ENCODE results near the gene SNX15. TPM values are rescaled to one million over a fixed set of nuclear protein-coding genes. Genes with fewer than 3 reads are reported as not detected.

The SNX15 gene
- total RNA-seq, 4 donors from 2014 or later, result 16.9 to 33.3 (median 25.9) TPM

DNA sequence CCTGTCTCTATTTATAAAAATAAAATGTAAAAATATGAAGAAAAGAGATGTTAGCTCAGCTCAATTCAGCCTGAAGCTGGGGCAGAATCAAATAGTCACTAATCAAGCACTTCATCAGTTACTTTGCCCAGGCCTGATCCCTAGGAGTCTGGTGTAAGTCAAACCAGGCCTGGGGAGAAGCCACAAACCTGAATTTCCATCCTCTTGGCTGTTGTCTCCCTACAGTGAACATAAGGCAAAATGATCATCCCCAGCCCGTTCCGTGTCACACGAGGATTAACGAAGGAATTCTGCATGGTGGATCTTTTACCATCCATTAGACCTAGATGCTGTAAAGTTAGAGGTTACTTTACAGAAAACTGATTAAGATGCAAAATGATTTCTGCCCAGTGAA is 37.6 kb downstream of the SNX15 start:
- in situ Hi-C loops (cut with MboI; ENCODE audit: low sequenced_read_pairs in 4 of 4), result no loop called here
- no peak overlapping the region for H3K27ac ChIP-seq
- no peaks in the 10 kb centered on the region for H3K27me3 ChIP-seq
- TF ChIP-seq POLR2A (IDR thresholded peaks at IDR 0.05), result no peak
- TF ChIP-seq CTCF (IDR thresholded peaks at IDR 0.05 in 4 of 5, conservative IDR thresholded peaks at IDR 0.05 in 1 of 5), result no peak
- no peak for ATAC-seq
- no peaks in the 10 kb centered on the region for H3K4me1 ChIP-seq
- H3K4me3 ChIP-seq, result no peak overlapping the region
- H3K9me3 ChIP-seq, result no peaks in the 10 kb centered on the region
- H3K36me3 ChIP-seq, result no peaks in the 10 kb centered on the region
- intact Hi-C loops (cut with DNase I; ENCODE audit: low total_unique reads), result no loop called here
- no peak for DNase-seq

DNA sequence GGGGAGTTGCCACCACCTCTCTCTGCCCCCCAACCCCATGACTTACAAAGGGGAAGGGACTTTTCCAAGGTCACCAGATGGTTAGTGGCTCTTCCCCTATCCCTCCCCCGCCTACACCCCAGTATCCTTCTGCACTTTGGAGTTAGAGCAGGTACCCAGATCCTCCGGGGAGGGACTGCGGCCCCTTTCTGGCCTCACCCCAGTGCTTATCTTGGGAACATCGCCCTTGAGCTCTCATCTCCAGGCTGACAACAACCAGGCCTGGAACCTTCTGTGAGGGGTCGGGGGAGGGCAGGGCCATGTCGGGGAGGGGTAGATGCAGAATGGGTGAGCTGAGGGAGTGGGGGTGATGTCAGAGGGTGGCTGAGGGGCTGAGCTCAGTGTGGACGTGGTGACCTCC is 38.6 kb downstream of the SNX15 start:
- DNase-seq (no peak), ATAC-seq (no peak)
- intact Hi-C loops (cut with DNase I; ENCODE audit: low total_unique reads) (no loop called here), in situ Hi-C loops (cut with MboI; ENCODE audit: low sequenced_read_pairs in 4 of 4) (no loop called here)
- Histone ChIP-seq H3K36me3 (no peaks in the 10 kb centered on the region), H3K27me3 (no peaks in the 10 kb centered on the region), H3K9me3 (no peaks in the 10 kb centered on the region), H3K4me3 (no peak overlapping the region), H3K27ac (no peak overlapping the region), H3K4me1 (no peaks in the 10 kb centered on the region)
- TF ChIP-seq POLR2A (IDR thresholded peaks at IDR 0.05), result no peak
- TF ChIP-seq CTCF (IDR thresholded peaks at IDR 0.05 in 4 of 5, conservative IDR thresholded peaks at IDR 0.05 in 1 of 5), result no peak

- Histone ChIP-seq H3K27ac (no peak overlapping the region), H3K4me3 (no peak overlapping the region), H3K4me1 (no peaks in the 10 kb centered on the region), H3K27me3 (no peaks in the 10 kb centered on the region), H3K9me3 (no peaks in the 10 kb centered on the region), H3K36me3 (no peaks in the 10 kb centered on the region)
- no peak for ATAC-seq
- no peak for TF ChIP-seq CTCF (IDR thresholded peaks at IDR 0.05 in 4 of 5, conservative IDR thresholded peaks at IDR 0.05 in 1 of 5)
- no peak for TF ChIP-seq POLR2A (IDR thresholded peaks at IDR 0.05)
- in situ Hi-C loops (cut with MboI; ENCODE audit: low sequenced_read_pairs in 4 of 4), result no loop called here
- intact Hi-C loops (cut with DNase I; ENCODE audit: low total_unique reads), result no loop called here
- no peak for DNase-seq
Observed at GRCh38 chr11:65066315-65066714, 39.1 kb downstream of the SNX15 start.

DNA sequence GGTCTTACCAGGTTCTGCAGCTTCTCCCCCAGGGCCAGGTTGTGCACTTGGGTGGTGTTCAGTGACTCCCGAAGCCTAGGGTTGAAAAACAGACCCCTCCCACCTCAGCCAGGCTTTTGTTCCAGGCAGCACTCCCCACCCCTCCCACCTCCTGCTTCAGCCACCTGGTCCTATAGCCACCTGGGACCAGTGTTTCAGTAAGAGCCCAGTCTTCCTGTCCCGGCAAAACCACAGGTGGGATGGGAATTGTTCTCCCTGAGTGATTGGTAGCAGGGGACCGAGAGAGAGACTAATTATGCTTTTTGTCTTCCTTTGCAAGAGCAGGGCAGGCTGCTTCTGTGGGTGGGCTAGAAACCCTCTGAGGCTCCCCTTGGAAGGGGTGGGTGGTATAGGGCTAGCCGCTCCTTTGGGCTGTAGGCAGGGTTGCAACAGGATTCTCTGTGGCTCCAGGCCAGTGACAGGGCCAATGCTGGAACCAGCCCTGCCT is 39.6 kb downstream of the SNX15 start:
- in situ Hi-C loops (cut with MboI; ENCODE audit: low sequenced_read_pairs in 4 of 4) (no loop called here), intact Hi-C loops (cut with DNase I; ENCODE audit: low total_unique reads) (no loop called here)
- no peaks in the 10 kb centered on the region for H3K27me3 ChIP-seq
- no peaks in the 10 kb centered on the region for H3K4me1 ChIP-seq
- DNase-seq, result no peak
- no peak overlapping the region for H3K27ac ChIP-seq
- no peak for ATAC-seq
- no peak overlapping the region for H3K4me3 ChIP-seq
- no peaks in the 10 kb centered on the region for H3K9me3 ChIP-seq
- TF ChIP-seq POLR2A (IDR thresholded peaks at IDR 0.05) (no peak), CTCF (IDR thresholded peaks at IDR 0.05 in 4 of 5, conservative IDR thresholded peaks at IDR 0.05 in 1 of 5) (no peak)
- no peaks in the 10 kb centered on the region for H3K36me3 ChIP-seq

DNA sequence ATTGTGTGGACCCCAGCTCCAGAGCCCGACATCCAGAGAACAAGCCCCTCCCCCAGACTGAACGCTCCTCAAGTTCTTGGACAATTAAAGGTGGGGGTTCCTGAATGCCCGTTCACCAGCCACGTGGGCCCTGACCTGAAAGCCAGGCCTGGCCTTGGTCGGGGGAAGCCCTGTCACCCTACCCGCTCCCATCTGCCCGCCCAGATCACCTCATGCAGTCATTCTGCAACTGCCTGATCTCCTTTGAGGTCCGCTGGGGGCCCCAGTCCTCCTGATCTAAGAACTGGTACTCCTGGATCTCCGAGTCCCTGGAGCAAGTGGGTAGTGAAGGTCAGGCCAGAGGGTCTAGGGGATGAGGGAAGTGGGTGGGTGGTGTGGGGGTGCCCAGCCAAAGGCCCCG is 40.2 kb downstream of the SNX15 start:
- Histone ChIP-seq H3K4me3 (no peak overlapping the region), H3K36me3 (no peaks in the 10 kb centered on the region), H3K27me3 (no peaks in the 10 kb centered on the region), H3K9me3 (no peaks in the 10 kb centered on the region), H3K27ac (no peak overlapping the region), H3K4me1 (no peaks in the 10 kb centered on the region)
- TF ChIP-seq POLR2A (IDR thresholded peaks at IDR 0.05) (no peak), CTCF (IDR thresholded peaks at IDR 0.05 in 4 of 5, conservative IDR thresholded peaks at IDR 0.05 in 1 of 5) (no peak)
- DNase-seq (no peak), ATAC-seq (no peak)
- in situ Hi-C loops (cut with MboI; ENCODE audit: low sequenced_read_pairs in 4 of 4) (no loop called here), intact Hi-C loops (cut with DNase I; ENCODE audit: low total_unique reads) (no loop called here)

Measured in gastrocnemius medialis (tissue), 4 donors.